ENCODE results near the gene SLFN12. TPM values are rescaled to one million over a fixed set of nuclear protein-coding genes. Genes with fewer than 3 reads are reported as not detected.
A peak's percentile ranks its signal among the peaks of the same experiment; 100 is the strongest.

SLFN12 gene
- total RNA-seq, 1 experiment from 2014 or later, result 12.7 TPM

DNA sequence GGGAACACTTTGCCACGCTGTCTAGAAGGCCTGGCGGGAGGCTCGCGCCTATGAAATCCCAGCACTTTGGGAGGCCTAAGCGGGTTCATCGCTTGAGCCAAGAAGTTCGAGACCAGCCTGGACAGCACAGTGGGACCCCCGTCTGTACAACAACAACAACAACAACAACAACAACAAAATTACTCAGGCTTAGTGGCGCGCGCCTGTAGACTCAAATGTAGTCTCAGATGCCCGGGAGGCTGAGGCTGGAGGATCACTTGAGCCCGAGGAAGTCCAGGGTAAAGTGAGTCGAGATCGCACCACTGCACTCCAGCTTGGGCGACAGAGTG, 16.6 kb upstream of the SLFN12 start (continued):
- TF ChIP-seq, protein P1, sequence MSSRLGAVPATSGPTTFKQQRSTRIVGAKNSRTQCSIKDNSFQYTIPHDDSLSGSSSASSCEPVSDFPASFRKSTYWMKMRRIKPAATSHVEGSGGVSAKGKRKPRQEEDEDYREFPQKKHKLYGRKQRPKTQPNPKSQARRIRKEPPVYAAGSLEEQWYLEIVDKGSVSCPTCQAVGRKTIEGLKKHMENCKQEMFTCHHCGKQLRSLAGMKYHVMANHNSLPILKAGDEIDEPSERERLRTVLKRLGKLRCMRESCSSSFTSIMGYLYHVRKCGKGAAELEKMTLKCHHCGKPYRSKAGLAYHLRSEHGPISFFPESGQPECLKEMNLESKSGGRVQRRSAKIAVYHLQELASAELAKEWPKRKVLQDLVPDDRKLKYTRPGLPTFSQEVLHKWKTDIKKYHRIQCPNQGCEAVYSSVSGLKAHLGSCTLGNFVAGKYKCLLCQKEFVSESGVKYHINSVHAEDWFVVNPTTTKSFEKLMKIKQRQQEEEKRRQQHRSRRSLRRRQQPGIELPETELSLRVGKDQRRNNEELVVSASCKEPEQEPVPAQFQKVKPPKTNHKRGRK (CRISPR knock-in tag; IDR thresholded peaks at IDR 0.05; ENCODE audit: borderline replicate concordance), result no peak

DNA sequence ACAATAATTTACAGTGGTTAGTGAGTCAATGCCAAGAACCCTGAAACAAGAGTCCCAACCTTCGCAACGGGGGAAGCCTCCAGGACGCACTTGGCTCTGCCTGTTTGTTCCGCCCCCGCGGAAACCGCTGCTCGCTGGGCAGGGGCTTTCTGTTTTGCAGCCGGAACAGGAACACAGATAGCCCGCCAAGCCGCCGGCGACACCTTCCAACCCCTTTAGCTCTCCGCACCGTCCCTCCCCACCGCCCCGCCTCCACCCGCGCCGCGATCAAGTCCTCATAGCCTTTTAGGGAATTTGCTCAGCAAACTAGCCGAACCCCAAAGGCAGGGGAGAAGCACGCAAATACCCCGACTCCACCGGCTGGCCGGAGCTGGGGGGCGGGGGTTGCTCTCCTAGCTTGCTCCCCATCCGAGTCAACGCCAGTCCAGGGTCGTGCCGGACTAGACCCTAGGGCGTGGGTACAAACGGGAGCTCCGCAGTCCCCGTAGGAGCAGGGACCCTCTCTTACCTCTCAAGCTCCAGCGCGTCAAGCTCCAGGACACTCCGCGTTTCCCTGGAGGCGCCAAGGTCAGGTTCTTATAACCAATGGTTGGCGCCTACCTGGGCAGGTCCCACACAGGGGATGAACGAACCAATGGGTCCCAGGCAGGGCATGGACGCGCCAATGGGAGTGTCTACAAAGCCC, 16.1 kb upstream of the SLFN12 start, which contains the start of gene SLFN13:
SLFN13 (minus strand) TSS at position 553 of the 685 bp plus-strand sequence. CDS start 3,086 bp downstream, outside the sequence.
- Mint-ChIP-seq H3K4me1 (peaks cover 26% of the 10 kb centered on the region), H3K36me3 (peaks cover 3% of the 10 kb centered on the region; the same call in 1 of the 2 replicates), H3K27me3 (ENCODE audit: low read depth) (peaks cover 99% of the 10 kb centered on the region), H3K27ac (peak within 1 kb of the TSS; percentile 52; the same call in 1 of the 2 replicates), H3K4me3 (peak within 1 kb of the TSS; percentile 79), H3K9me3 (no peaks in the 10 kb centered on the region)
- CTCF ChIA-PET, result interaction anchor here (0.6 to 2.3 kb wide), 8 partner anchors 9 to 977 kb away, joined by 3 to 14 read pairs (median 3); partner anchors contain the start of gene SLFN12
- peak; percentile 85 for DNase-seq (ENCODE audit: low spot score)
- peak; percentile 94 for ATAC-seq
- POLR2A ChIA-PET, result interaction anchor here (0.7 to 2.9 kb wide), 8 partner anchors 12 to 205 kb away, joined by 3 to 32 read pairs (median 4); partner anchors contain the start of genes SLFN11, SLFN12 and SLFN5
- TF ChIP-seq SMAD3 (CRISPR knock-in tag; IDR thresholded peaks at IDR 0.05; ENCODE audit: borderline replicate concordance) (peak; percentile 89; the same call in 1 of the 2 replicates), TEAD1 (CRISPR knock-in tag; IDR thresholded peaks at IDR 0.05) (peak; percentile 76), NFYB (CRISPR knock-in tag; conservative IDR thresholded peaks at IDR 0.05; ENCODE audit: low read depth) (peak; percentile 63), ZNF138 (CRISPR knock-in tag; conservative IDR thresholded peaks at IDR 0.05) (0 out of 2 replicates have a peak, but pooled peaks have one; percentile 19), CREB1 (CRISPR knock-in tag; IDR thresholded peaks at IDR 0.05) (peak; percentile 66; the same call in 1 of the 2 replicates), GTF2I (CRISPR knock-in tag; conservative IDR thresholded peaks at IDR 0.05) (no peak), ZNF232 (CRISPR knock-in tag; IDR thresholded peaks at IDR 0.05) (peak; percentile 90; the same call in 1 of the 2 replicates), SMAD4 (CRISPR knock-in tag; IDR thresholded peaks at IDR 0.05) (no peak), MYBL2 (CRISPR knock-in tag; IDR thresholded peaks at IDR 0.05) (peak; percentile 95), TCF7 (CRISPR knock-in tag; IDR thresholded peaks at IDR 0.05; ENCODE audit: low read depth) (peak; percentile 73; the same call in 1 of the 2 replicates), FOXP1 (CRISPR knock-in tag; IDR thresholded peaks at IDR 0.05; ENCODE audit: borderline replicate concordance) (peak; percentile 94; the same call in 1 of the 2 replicates), NR1H2 (CRISPR knock-in tag; IDR thresholded peaks at IDR 0.05) (0 out of 2 replicates have a peak, but pooled peaks have one; percentile 33)
- TF ChIP-seq, protein P2, sequence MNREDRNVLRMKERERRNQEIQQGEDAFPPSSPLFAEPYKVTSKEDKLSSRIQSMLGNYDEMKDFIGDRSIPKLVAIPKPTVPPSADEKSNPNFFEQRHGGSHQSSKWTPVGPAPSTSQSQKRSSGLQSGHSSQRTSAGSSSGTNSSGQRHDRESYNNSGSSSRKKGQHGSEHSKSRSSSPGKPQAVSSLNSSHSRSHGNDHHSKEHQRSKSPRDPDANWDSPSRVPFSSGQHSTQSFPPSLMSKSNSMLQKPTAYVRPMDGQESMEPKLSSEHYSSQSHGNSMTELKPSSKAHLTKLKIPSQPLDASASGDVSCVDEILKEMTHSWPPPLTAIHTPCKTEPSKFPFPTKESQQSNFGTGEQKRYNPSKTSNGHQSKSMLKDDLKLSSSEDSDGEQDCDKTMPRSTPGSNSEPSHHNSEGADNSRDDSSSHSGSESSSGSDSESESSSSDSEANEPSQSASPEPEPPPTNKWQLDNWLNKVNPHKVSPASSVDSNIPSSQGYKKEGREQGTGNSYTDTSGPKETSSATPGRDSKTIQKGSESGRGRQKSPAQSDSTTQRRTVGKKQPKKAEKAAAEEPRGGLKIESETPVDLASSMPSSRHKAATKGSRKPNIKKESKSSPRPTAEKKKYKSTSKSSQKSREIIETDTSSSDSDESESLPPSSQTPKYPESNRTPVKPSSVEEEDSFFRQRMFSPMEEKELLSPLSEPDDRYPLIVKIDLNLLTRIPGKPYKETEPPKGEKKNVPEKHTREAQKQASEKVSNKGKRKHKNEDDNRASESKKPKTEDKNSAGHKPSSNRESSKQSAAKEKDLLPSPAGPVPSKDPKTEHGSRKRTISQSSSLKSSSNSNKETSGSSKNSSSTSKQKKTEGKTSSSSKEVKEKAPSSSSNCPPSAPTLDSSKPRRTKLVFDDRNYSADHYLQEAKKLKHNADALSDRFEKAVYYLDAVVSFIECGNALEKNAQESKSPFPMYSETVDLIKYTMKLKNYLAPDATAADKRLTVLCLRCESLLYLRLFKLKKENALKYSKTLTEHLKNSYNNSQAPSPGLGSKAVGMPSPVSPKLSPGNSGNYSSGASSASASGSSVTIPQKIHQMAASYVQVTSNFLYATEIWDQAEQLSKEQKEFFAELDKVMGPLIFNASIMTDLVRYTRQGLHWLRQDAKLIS (CRISPR knock-in tag; IDR thresholded peaks at IDR 0.05; ENCODE audit: borderline replicate concordance), result no peak
- TF ChIP-seq, protein P3, sequence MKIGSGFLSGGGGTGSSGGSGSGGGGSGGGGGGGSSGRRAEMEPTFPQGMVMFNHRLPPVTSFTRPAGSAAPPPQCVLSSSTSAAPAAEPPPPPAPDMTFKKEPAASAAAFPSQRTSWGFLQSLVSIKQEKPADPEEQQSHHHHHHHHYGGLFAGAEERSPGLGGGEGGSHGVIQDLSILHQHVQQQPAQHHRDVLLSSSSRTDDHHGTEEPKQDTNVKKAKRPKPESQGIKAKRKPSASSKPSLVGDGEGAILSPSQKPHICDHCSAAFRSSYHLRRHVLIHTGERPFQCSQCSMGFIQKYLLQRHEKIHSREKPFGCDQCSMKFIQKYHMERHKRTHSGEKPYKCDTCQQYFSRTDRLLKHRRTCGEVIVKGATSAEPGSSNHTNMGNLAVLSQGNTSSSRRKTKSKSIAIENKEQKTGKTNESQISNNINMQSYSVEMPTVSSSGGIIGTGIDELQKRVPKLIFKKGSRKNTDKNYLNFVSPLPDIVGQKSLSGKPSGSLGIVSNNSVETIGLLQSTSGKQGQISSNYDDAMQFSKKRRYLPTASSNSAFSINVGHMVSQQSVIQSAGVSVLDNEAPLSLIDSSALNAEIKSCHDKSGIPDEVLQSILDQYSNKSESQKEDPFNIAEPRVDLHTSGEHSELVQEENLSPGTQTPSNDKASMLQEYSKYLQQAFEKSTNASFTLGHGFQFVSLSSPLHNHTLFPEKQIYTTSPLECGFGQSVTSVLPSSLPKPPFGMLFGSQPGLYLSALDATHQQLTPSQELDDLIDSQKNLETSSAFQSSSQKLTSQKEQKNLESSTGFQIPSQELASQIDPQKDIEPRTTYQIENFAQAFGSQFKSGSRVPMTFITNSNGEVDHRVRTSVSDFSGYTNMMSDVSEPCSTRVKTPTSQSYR (CRISPR knock-in tag; IDR thresholded peaks at IDR 0.05), result no peak
- TF ChIP-seq, protein P4, sequence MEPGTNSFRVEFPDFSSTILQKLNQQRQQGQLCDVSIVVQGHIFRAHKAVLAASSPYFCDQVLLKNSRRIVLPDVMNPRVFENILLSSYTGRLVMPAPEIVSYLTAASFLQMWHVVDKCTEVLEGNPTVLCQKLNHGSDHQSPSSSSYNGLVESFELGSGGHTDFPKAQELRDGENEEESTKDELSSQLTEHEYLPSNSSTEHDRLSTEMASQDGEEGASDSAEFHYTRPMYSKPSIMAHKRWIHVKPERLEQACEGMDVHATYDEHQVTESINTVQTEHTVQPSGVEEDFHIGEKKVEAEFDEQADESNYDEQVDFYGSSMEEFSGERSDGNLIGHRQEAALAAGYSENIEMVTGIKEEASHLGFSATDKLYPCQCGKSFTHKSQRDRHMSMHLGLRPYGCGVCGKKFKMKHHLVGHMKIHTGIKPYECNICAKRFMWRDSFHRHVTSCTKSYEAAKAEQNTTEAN (CRISPR knock-in tag; IDR thresholded peaks at IDR 0.05), result peak; percentile 78; the same call in 1 of the 2 replicates
- TF ChIP-seq, protein P5, sequence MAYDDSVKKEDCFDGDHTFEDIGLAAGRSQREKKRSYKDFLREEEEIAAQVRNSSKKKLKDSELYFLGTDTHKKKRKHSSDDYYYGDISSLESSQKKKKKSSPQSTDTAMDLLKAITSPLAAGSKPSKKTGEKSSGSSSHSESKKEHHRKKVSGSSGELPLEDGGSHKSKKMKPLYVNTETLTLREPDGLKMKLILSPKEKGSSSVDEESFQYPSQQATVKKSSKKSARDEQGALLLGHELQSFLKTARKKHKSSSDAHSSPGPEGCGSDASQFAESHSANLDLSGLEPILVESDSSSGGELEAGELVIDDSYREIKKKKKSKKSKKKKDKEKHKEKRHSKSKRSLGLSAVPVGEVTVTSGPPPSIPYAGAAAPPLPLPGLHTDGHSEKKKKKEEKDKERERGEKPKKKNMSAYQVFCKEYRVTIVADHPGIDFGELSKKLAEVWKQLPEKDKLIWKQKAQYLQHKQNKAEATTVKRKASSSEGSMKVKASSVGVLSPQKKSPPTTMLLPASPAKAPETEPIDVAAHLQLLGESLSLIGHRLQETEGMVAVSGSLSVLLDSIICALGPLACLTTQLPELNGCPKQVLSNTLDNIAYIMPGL (CRISPR knock-in tag; IDR thresholded peaks at IDR 0.05), result 0 out of 2 replicates have a peak, but pooled peaks have one; percentile 50
- TF ChIP-seq, protein P6, sequence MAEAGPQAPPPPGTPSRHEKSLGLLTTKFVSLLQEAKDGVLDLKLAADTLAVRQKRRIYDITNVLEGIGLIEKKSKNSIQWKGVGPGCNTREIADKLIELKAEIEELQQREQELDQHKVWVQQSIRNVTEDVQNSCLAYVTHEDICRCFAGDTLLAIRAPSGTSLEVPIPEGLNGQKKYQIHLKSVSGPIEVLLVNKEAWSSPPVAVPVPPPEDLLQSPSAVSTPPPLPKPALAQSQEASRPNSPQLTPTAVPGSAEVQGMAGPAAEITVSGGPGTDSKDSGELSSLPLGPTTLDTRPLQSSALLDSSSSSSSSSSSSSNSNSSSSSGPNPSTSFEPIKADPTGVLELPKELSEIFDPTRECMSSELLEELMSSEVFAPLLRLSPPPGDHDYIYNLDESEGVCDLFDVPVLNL (CRISPR knock-in tag; IDR thresholded peaks at IDR 0.05; ENCODE audit: borderline replicate concordance, low read depth), result no peak; the same call in 1 of the 2 replicates
- TF ChIP-seq, protein P7, sequence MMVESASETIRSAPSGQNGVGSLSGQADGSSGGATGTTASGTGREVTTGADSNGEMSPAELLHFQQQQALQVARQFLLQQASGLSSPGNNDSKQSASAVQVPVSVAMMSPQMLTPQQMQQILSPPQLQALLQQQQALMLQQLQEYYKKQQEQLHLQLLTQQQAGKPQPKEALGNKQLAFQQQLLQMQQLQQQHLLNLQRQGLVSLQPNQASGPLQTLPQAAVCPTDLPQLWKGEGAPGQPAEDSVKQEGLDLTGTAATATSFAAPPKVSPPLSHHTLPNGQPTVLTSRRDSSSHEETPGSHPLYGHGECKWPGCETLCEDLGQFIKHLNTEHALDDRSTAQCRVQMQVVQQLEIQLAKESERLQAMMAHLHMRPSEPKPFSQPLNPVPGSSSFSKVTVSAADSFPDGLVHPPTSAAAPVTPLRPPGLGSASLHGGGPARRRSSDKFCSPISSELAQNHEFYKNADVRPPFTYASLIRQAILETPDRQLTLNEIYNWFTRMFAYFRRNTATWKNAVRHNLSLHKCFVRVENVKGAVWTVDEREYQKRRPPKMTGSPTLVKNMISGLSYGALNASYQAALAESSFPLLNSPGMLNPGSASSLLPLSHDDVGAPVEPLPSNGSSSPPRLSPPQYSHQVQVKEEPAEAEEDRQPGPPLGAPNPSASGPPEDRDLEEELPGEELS (CRISPR knock-in tag; IDR thresholded peaks at IDR 0.05), result 0 out of 2 replicates have a peak, but pooled peaks have one; percentile 43
